GM19468 (cell line): ENCODE results near the gene UCN2.
A peak's percentile ranks its signal among the peaks of the same experiment; 100 is the strongest.

Experiments
- ATAC-seq: cut with Tn5 transposase; IDR thresholded peaks from one replicate; pipeline ENCODE4 v1.9.1; 2021; ENCODE audit warnings: mild to moderate bottlenecking, moderate library complexity, moderate number of reproducible peaks; ENCODE audit not compliant: unreplicated experiment; ENCODE audit errors: extremely low read depth

The UCN2 gene, protein sequence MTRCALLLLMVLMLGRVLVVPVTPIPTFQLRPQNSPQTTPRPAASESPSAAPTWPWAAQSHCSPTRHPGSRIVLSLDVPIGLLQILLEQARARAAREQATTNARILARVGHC

DNA sequence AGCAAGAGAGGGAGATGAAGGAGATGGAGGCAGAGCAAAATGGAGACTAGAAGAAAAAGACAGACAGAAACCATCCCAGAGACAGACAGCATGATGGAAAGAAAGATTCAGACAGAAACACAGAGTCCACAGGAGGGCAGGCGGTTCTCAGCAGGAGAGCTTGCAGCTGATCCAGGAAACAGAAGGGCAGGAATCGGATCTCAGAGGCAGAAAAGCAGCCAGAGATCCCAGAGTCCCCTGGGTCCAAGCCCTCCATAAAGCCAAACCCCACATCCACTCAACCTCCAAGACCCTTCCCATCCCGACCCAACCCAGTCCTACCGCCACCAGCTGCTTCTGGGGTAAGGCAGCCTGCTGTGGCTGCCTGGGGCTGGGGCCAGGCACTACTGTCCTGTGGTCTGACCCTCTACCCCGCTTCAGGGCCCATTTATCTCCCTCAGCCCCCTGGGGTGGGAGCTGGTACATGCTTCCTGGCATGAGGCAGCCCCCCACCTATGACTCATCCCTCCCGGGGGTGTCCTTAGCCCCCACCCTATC is at the start of gene UCN2:
Gene UCN2 (minus strand): TSS at position 400 of the 537 bp plus-strand sequence. CDS start 657 bp downstream, outside the sequence.
- ATAC-seq: no peak

DNA sequence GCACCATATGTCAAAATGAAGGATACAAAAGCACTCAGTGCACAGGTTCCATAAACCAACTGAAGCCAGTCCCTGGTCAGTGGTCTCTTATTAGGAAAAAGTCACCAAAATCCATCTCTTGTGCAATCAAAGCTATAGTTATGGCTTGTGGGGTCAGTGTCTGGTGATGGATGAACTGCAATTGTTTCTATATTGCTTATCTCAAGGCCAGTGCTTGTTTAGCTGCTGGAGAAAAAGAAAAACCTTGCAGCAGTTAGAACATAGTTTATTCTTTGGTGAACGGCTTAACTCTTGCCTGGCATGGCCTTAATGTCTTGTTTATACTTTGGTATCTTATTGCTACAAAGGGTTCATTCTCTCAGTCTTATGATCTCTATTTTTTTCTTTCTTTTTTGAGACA is 48.7 kb upstream of the UCN2 start:
- ATAC-seq: no peak

DNA sequence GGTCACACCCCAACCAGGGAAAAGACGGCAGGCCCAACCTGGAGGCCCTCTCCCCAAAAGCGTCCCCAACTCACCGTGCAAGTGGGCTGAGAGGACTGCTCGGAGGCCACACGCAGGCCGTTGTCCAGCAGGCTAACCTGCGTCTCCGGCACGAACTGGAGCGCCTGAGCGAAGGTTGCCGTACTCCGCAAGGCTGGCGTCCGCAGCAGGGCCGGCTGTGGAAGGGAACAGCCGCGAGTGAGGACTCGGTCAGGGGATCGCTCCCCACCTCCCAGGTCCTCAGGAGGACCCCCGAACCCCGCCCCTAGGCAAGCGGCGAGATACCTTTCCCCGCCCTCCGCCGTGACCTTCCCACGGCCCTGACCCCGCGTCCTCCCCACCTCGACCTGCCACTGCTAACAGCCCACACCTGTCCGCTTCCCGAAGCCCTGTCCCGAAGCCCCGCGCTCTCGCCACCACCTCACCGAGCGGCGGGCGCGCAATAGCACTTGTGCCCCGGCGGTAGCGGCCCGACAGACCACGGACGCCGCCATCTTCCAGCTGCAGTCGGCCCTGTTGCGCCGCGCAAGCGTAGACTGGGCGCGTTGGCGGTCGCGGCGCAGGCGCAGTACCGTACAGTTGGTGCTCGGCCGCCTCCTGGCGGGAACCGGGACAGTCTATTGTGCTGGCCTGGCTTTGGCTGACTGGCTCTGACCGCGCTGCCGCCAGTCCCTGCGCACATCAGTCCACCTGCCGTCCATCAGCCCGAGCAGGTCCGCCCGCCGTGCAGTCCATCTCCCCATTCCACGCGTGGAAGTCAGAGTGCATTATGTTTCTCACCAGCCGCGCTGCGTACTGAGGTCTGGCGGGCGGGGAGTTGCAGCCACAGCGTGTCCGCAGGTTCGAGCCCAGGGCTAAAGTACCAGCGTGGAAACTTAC is 45.8 kb upstream of the UCN2 start, which contains the start of gene UQCRC1:
Gene UQCRC1 (minus strand): TSS at position 559 of the 918 bp plus-strand sequence. CDS start 26 bp downstream, at position 533.
- ATAC-seq: peak; percentile 92

DNA sequence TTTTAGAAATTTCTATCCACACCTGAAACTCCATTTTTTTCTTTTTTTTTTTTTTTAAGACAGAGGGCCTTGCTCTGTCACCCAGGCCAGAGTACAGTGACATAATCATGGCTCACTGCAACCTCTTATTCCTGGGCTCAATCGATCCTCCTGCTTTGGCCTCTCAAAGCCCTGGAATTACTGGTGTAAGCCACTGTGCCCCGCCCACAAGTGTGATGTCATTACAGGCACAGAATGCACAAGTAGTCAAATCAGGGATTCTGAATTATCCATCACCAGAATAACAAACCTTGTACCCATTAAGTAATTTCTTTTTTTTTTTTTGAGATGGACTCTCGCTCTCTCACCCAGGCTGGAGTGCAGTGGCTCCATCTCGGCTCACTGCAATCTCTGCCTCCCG is 43.9 kb upstream of the UCN2 start:
- no peak for ATAC-seq

DNA sequence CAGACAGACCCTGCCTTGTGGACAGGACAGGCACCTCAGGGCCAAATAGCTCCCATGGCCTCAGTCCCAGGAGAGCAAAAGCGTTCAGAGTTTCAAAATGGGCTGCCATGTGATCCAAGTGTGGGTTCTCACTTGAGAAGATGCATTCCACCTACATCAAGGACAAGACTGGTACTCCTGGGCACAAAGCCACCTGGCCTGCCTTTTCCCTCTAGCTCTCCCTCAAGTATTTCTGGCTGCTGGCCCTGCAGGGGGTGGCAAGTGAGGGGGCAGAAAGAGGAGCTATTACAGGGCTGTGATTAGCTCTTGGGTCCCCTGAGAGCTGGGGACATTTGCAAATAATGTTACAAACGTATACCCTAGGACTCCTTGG is 38.0 kb upstream of the UCN2 start:
- ATAC-seq: no peak

DNA sequence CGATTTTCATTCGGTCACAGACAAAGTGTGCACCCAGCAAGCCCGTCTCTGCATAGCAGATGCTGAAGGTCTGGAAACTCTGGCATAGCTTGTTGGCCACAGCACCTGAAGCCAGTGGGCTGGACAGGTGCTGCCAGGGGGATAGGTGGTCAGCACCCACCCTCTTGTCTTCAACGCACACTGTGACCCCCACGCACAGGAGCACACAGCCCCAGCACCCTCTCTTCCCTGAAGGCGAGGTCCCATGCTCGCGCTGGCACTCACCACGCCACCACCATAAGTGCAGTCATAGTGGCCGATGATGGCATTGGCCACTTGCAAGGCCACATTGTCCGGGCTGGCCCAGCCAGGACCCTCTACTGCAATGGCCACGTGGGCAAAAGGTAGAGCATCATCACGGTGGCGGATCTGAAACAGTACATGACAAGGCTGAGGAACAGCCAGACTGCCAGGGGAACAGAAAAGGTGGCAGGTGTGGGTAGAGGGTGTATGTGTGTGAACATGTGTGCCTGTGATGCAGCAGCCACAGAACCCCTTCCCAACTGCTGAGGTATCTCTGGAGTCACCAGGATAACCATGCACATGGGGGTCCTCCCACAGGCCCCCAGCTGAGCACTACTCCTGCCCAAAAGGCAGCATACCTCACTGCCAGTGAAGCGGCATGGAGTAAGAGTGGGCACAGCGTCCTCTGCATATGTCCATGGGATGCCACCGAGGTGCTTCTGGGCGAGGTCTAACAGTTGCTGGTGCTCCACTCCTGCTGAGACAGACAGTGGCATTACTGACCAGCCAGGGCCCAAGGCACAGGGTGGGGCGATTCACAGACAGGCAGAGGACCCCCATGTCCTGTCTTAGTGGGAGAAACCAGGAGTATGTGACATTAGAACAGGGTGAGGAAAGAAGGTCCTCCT is 37.4 kb upstream of the UCN2 start:
- no peak for ATAC-seq

DNA sequence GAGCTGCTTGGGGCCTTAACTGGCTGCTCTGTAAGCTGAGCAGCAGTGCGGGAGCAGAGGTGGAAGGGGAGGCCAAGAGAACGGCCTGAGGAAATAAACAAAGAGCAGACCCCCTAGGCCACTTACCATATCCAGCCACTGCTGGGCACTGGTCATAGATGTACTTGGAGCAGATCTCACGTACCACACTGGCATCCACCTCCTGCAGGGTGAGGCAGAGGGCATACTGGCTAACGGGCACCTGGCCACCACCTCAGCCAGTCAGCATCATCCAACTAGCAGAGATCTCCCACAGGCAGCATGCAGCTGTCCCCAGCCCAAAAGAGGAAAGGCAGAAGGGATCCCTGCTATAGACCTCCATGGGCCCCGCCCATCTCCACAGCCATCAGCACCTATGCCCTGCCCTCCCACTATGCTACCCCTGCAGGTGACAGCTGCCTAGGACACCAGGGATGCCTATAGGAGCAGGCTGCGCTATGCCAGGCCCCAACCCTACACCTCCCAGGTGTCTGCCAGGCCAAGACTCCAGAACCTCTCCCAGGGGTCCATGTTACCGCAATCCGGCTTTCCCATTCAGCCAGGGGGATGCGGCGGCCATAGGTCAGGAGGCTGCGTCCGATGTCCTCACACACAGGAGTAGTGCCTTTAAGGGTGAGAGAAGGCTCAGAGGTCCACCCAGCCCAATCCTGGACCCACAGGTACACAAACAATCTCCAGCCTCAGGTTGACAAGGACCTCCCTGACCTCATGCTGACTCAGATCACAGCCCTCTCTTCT is 36.1 kb upstream of the UCN2 start:
- ATAC-seq: no peak

DNA sequence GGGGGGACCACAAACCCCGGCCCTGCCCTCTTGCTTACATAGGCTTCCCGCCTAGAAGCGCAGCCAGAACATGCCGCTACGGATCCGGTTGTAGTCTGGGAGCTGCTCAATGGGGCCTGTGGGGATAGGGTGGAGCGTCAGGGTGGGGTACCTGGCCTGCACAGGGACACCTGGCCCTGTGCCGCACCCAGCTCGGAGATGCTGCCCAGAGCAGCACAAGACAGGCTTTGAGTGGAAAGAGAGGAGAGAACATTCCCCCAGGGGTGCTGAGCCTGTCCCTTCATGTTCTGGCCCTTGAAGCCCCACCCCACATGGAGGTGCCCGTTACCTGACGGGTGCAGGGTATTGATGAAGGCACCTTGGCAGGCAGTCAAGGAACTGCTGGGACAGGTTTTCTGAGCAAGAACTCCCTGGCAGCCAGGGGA is 35.5 kb upstream of the UCN2 start:
- no peak for ATAC-seq

DNA sequence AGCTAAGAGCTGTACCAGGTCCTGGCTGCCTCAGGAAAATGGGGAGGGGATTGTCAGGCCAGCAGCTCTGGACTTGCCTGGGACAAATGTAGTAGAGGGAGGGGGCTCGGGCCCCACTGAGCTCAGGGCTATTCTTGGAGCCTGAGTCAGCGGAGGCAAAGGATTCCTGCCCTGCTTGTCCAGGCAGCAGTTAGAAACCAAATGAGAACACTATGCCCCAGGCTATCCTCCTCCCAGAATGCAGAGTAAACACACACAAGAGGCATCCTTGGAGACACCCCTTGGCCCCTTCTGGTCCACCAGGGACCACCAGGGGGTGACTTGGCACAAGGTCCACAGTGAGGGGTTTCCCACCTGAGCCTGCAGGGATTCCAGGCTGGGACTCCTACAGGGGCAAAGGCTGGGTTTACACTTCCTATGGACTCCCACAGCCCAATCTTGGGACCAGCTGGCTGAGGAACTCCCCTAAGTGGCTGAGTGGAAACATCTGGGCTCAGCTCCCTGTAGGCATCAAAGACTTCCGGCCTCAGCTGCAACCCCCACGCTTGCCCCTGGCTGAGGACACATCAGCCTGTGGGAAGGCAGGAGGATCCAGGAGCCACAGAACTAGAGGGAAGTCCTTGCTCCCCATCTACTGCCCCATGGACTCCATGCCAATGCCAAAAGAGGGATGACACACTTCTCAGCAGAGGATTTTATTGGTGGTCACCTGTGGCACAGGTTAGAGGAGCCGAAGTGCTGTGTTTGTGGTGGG is 34.9 kb upstream of the UCN2 start:
- no peak for ATAC-seq

DNA sequence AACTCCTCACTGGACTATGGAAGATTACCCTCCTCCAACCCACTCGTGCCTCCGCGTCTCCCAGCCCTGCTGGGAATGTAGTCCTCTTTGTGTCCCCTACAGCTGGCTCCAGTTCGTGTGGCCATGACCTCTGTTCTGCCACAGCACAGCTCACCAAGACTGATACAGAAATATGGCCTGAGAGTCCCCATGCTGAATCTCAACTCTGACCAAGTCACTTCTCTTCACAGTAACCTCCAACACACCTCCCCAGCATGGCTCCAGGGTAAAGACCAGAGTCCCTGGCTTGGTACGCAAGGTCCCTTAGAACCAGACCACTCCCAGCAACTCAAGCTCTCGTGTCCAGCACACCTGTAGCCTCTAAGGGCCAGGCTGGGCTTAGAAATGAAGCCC is 33.8 kb upstream of the UCN2 start:
- ATAC-seq: no peak

DNA sequence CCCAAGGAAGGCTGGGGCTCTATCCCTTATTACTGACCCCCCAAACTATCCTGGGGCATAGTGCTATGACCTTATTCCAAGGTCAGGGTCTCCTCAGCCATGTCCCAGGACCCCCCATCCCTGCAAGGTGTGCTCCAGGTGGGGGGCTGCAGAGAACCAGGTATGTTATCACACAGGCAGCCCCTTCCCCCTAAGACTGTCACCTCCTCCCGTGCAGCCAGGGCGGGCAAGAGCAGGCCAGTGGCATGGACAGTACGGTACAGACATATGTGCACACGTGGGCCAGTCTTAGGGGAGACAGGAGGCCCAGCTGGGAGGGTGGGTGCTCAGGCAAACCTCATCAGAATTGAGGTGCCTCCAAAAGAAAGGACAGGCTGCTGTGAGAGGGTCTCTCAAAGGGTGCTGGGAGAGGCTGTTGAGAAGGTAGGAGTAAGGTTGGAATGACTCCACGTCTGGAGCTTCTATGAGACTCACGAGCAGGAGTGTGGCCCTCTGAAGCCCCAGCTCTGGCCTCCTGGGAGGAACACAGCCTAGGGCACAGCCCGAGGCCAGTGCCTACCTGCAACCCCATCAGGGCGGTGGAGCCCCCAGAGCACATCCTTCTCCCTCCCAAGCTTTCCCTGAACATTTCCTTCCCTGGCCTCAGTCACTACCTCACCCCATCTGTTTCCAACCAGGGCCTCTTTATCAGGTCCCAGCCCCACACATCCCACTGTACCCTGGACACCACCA is 33.3 kb upstream of the UCN2 start:
- ATAC-seq: no peak

DNA sequence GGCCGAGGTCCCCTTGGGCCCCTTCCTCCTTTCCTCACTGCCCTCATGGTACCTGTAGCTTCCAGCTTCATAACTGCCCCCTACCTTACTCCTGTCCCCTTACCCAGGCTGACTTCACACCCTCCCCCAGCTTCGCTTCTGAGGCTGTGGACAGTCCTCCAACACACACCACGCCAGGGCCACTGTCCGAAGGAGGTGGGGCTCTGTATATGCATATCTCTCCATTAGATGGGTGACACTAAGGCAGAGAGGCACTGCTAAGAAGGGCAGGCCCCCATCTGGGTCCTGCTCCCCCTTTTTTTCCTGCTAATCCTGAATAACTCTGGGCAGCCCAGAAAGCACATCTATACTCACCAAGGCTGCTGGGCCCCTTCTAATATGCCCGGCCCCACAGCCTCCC is 32.6 kb upstream of the UCN2 start:
- no peak for ATAC-seq

DNA sequence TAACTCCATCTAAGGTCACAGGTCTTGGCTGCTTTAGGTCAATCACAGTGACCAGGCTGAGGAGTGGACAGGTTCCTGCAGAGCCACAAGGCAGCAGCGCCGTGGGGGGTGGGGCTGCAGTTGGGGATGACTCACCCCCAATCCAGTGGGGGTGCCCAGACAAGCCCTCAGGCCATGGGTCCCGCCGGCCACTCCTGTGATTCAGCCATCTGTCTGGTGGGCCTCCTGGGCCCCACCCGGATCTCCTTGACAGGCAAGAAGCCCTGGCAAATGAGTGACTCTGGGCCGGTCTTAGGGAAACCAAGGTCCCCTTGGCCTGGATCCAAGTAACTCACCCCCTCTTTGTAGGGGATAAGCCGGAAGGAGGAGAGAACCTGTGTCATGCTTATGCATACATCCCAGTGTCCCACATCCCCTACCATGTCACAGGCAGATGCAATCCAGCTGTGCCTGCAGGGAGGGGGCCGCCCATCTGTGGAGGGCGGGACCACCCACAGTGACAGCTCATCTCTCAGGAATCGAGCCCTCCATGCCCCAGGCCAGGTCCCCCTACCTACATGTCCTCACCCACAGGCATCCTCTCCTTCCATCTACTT is 32.0 kb upstream of the UCN2 start:
- ATAC-seq: no peak

DNA sequence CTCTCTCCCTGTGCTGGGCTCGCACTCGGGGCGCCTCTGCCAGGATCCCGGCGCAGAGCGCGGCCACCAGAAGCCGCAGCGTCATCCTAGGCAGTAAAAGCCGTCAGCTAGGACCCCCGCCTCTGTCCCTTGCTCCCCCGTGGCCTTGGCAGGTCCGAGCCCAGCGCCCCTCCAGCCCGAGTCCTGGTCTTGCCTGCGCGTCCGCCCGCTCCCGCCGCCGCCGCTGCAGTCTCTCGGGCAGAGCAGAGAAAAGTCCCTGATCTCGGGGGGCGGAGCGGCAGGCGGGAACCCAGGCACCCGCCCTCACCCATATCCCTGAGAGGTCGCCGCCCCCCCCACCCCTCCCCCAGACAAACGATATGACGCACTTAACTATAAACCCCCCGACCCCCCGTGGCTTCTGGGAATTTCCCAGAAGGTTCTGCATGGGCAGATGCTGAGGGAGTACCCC is 31.5 kb upstream of the UCN2 start, which contains the start of gene COL7A1:
Gene COL7A1 (minus strand): TSS at position 255 of the 451 bp plus-strand sequence. CDS start 170 bp downstream, at position 85.
- no peak for ATAC-seq

DNA sequence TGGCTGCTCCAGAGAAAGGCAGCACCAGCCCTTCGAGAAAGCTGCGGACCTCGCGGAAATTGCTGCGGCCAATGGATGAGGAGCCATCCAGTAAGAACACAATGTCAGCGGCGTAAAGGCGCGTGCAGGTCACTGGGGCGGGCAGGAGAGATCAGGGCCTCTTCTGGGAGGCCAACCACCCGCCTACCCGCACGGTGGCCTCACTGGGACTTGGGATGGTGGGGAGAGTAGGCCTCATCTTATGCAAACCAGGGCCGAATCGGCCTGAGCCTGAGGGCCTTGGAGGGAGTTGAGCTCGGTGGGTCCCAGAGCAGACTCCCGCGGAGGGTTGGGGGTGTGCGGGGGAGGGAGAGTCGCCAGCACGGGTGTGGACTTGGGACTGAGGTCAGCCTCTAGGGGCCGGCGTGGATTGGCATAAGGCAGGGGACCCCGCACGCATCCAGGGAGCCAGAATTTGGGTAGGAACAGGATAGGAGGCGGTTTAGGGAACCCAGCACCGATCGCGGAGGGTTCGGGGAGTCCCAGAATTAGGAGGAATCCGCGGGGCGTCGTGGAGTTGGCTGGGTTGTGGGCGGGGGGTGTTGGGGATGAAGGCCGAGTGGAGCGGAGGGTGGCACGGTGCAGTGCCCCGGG is 31.0 kb upstream of the UCN2 start:
- ATAC-seq: no peak

DNA sequence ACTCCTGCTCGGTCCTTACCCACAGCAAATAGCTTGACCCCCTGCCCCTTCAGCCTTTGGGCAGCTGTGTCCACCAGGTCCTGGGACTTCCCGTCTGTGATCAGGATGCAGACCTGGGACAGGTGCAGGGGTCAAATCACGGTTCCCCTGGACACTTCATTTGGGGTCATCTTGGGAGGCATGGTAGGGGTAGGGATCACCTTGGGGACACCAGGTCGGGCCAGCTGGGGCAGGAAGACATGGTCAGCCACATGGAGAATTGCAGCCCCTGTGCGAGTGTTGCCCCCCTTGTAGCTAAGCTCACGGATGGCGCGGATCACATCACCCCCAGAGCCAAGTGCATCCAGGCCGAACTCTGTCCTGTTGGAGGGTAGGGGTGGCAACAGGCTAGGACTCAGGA is 29.8 kb upstream of the UCN2 start:
- no peak for ATAC-seq

DNA sequence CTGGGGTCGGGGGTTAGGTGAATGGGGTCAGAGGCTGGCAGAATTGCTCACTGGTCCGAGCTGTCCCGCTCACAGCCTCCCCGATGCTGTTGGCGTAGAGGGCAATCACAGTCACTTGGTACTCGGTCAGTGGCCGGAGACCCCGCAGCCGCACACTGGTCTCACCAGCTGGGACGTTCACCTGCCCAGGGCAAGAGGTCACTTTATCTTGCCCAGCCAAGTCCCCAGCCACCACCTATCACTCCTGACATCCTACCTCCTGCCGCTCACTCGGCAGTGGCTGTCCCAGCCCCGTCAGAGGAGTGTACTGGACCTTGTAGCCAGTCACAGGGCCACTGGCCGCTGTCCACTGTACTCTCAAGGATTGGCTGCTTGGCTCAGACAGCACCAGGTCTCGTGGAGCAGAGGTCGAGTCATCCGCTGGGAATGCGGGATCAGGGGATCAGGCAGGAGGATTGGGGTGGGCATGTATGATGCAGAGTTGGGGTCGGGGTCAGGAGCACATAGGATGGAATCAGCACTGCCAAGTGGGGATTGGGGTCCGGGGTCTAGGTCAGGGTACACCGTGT is 29.0 kb upstream of the UCN2 start:
- ATAC-seq: no peak
